Measurements from ENCODE around the gene MORF4L1. TPM values are rescaled to one million over a fixed set of nuclear protein-coding genes. Genes with fewer than 3 reads are reported as not detected.

MORF4L1 gene
- total RNA-seq, 1 experiment from 2014 or later = 216 TPM

DNA sequence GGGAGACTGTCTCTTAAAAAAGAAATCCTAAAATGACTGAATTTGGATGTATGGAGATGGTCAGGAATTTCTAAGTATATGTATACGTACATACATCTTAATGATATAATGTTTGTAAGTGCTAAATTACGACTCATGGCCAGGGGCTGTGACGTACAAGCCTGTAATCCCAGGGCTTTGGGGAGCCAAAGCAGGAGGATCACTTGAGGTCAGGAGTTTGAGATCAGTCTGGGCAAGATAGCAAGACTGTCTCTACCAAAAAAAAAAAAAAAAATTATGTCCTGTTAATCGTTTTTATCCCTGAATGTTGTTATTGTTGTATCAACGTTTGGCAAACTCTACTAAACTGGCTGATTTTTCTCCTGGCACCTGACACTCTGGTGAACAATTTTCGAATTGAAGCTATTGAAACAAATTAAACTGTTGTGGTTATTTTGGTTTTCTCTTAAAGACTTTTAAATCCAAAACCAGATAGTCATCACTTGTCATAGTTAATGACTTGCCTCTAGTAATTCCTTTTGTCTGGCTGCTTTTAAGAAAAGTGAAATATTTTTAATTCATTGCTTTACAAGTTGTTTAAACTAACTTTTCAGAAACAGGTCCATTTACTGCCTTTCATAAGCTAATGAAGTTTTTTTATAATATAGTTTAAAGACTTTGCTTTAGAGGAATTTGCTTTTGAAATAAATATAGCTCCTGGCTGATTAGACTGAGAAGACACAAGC, 7.0 kb downstream of the MORF4L1 start:
- no peak overlapping the region for H3K9ac ChIP-seq (ENCODE audit: low read length)
- H3K9me2 ChIP-seq (replicated peaks; ENCODE audit: low read length) = no peaks in the 10 kb centered on the region
- no peak for DNase-seq
- POLR2A ChIA-PET (ENCODE audit: unreplicated experiment) = interaction anchor here (0.6 to 0.7 kb wide), 2 partner anchors 56 to 257 kb away, joined by 4 to 8 read pairs; no protein-coding TSS in a partner anchor
- no peak for TF ChIP-seq EZH2phosphoT487 (IDR thresholded peaks at IDR 0.05; ENCODE audit: borderline replicate concordance, low read length)
- TF ChIP-seq, protein P1, sequence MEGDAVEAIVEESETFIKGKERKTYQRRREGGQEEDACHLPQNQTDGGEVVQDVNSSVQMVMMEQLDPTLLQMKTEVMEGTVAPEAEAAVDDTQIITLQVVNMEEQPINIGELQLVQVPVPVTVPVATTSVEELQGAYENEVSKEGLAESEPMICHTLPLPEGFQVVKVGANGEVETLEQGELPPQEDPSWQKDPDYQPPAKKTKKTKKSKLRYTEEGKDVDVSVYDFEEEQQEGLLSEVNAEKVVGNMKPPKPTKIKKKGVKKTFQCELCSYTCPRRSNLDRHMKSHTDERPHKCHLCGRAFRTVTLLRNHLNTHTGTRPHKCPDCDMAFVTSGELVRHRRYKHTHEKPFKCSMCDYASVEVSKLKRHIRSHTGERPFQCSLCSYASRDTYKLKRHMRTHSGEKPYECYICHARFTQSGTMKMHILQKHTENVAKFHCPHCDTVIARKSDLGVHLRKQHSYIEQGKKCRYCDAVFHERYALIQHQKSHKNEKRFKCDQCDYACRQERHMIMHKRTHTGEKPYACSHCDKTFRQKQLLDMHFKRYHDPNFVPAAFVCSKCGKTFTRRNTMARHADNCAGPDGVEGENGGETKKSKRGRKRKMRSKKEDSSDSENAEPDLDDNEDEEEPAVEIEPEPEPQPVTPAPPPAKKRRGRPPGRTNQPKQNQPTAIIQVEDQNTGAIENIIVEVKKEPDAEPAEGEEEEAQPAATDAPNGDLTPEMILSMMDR (conservative IDR thresholded peaks at IDR 0.05; ENCODE audit: low read depth, low read length) = no peak
- TF ChIP-seq EZH2 (IDR thresholded peaks at IDR 0.05; ENCODE audit: low read length, unreplicated experiment) = no peak
- peaks cover 38% of the 10 kb centered on the region for H3K36me3 ChIP-seq (ENCODE audit: low read depth, low read length)
- H3F3A ChIP-seq (ENCODE audit: low read length, unreplicated experiment) = no peaks in the 10 kb centered on the region
- H3K27me3 ChIP-seq (ENCODE audit: low read length) = no peaks in the 10 kb centered on the region
- BruUV-seq (replicated peaks) = no TSS peak
- no peak overlapping the region for H3K4me3 ChIP-seq (ENCODE audit: low read length)
- no peak overlapping the region for H3K27ac ChIP-seq (ENCODE audit: low read length)
- H3K79me2 ChIP-seq (ENCODE audit: low read length) = peaks cover 100% of the 10 kb centered on the region
- H3K9me3 ChIP-seq (ENCODE audit: low read length) = no peaks in the 10 kb centered on the region
- ATAC-seq = no peak
- intact Hi-C loops (cut with micrococcal nuclease) = no loop called here
- H2AFZ ChIP-seq (ENCODE audit: low read length) = no peak overlapping the region
- H4K20me1 ChIP-seq (ENCODE audit: low read length) = peaks cover 95% of the 10 kb centered on the region
- peak overlapping the region; percentile 2; the same call in 1 of the 2 replicates for H3K4me2 ChIP-seq (ENCODE audit: low read length)
- CTCF ChIA-PET = no interaction called here
- peaks cover 47% of the 10 kb centered on the region for H3K4me1 ChIP-seq (ENCODE audit: insufficient read depth, low read length)

DNA sequence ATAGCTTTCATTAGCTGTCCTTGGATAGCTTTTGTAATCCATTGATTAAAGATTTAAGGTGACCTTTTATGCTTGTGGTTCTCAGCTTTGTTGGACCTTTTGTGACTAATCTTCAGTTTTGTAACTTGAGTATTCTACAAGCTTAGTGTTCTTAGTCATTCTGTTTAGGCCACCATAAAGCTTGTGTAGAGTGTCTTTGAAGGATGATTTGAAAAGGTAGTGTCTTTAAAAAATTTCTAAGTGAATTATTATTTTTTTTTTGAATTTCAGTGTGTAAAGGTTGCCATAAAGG, 7.5 kb downstream of the MORF4L1 start:
- Histone ChIP-seq H3K4me2 (ENCODE audit: low read length) (peak overlapping the region; percentile 2; the same call in 1 of the 2 replicates), H3K36me3 (ENCODE audit: low read depth, low read length) (peaks cover 43% of the 10 kb centered on the region)
- intact Hi-C loops (cut with micrococcal nuclease) = no loop called here

More for the DNA sequence above, 7.5 kb downstream of the MORF4L1 start:
- no peak overlapping the region for H3K9ac ChIP-seq (ENCODE audit: low read length)
- no peaks in the 10 kb centered on the region for H3K9me2 ChIP-seq (replicated peaks; ENCODE audit: low read length)
- DNase-seq = peak; percentile 52
- ChIA-PET CTCF (interaction anchor here (0.7 kb wide), 1 partner anchor 99 kb away, joined by 3 read pairs; no protein-coding TSS in a partner anchor), POLR2A (ENCODE audit: unreplicated experiment) (interaction anchor here (0.7 kb wide), 1 partner anchor 256 kb away, joined by 8 read pairs; no protein-coding TSS in a partner anchor)
- no peaks in the 10 kb centered on the region for H3K9me3 ChIP-seq (ENCODE audit: low read length)
- no TSS peak for BruUV-seq (replicated peaks)
- no peaks in the 10 kb centered on the region for H3F3A ChIP-seq (ENCODE audit: low read length, unreplicated experiment)
- peaks cover 95% of the 10 kb centered on the region for H4K20me1 ChIP-seq (ENCODE audit: low read length)
- H3K79me2 ChIP-seq (ENCODE audit: low read length) = peaks cover 100% of the 10 kb centered on the region
- TF ChIP-seq EZH2 (IDR thresholded peaks at IDR 0.05; ENCODE audit: low read length, unreplicated experiment) (no peak), EZH2phosphoT487 (IDR thresholded peaks at IDR 0.05; ENCODE audit: borderline replicate concordance, low read length) (no peak)
- TF ChIP-seq, protein P1 (conservative IDR thresholded peaks at IDR 0.05; ENCODE audit: low read depth, low read length) = no peak
- no peaks in the 10 kb centered on the region for H3K27me3 ChIP-seq (ENCODE audit: low read length)
- H2AFZ ChIP-seq (ENCODE audit: low read length) = no peak overlapping the region
- peak; percentile 65 for ATAC-seq
- H3K27ac ChIP-seq (ENCODE audit: low read length) = no peak overlapping the region
- H3K4me3 ChIP-seq (ENCODE audit: low read length) = no peak overlapping the region
- peaks cover 42% of the 10 kb centered on the region for H3K4me1 ChIP-seq (ENCODE audit: insufficient read depth, low read length)
